ENCODE data around the gene KISS1R. TPM values are rescaled to one million over a fixed set of nuclear protein-coding genes. Genes with fewer than 3 reads are reported as not detected.

The KISS1R gene
- total and polyA plus RNA-seq, 8 donors, result 0.16 to 1.0 (median 0.31) TPM; not detected in 2

DNA sequence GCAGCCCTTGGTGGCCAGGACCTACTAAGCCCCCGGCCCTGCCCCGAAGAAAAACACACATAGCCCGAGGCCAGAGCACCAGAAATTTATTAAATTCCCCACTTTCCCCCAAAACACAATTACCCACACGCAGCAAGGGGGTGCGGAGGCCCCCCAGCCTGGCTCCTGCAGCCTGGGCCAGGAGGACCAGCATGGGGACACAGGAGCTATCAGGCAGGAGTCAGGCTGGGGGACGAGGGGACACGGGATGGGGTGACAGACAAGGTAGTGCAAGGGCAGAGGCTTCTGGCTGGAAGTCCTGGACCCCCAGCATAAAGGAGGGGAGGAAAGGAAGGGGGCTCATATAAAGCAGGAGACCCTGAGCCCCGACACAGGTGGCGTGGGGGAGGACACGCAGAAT, 20.7 kb upstream of the KISS1R start:
- intact Hi-C loops (cut with DNase I), result no loop called here

GRCh38 chr19:896999-897398, 20.1 kb upstream of the KISS1R start:
- H3K36me3 ChIP-seq, result peaks cover 0 to 5% (median 3%) of the 10 kb centered on the region in 3 donors
- DNase-seq, result no peak
- H3K9me3 ChIP-seq, result no peaks in the 10 kb centered on the region
- WGBS, 2 donors, result 92% methylated on average over 11 of the region's 11 CpGs
- TF ChIP-seq, protein P1, sequence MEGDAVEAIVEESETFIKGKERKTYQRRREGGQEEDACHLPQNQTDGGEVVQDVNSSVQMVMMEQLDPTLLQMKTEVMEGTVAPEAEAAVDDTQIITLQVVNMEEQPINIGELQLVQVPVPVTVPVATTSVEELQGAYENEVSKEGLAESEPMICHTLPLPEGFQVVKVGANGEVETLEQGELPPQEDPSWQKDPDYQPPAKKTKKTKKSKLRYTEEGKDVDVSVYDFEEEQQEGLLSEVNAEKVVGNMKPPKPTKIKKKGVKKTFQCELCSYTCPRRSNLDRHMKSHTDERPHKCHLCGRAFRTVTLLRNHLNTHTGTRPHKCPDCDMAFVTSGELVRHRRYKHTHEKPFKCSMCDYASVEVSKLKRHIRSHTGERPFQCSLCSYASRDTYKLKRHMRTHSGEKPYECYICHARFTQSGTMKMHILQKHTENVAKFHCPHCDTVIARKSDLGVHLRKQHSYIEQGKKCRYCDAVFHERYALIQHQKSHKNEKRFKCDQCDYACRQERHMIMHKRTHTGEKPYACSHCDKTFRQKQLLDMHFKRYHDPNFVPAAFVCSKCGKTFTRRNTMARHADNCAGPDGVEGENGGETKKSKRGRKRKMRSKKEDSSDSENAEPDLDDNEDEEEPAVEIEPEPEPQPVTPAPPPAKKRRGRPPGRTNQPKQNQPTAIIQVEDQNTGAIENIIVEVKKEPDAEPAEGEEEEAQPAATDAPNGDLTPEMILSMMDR (IDR thresholded peaks at IDR 0.05), result no peak
- no peak overlapping the region for H3K4me3 ChIP-seq
- H3K27me3 ChIP-seq, result no peaks in the 10 kb centered on the region
- intact Hi-C loops (cut with DNase I), result no loop called here
- H3K4me1 ChIP-seq, result no peaks in the 10 kb centered on the region
- no peak overlapping the region for H3K27ac ChIP-seq
- no peak for ATAC-seq
- FAIRE-seq, result no peak

More for the DNA sequence above, 20.7 kb upstream of the KISS1R start:
- no peak for ATAC-seq
- Histone ChIP-seq H3K27me3 (no peaks in the 10 kb centered on the region), H3K27ac (no peak overlapping the region), H3K9me3 (no peaks in the 10 kb centered on the region), H3K36me3 (peaks cover 0 to 5% (median 3%) of the 10 kb centered on the region in 3 donors), H3K4me3 (no peak overlapping the region), H3K4me1 (no peaks in the 10 kb centered on the region)
- peak in 1 of 6 donors; percentile 66 for DNase-seq
- 94 to 95% methylated on average over 10 of the region's 10 CpGs for WGBS, 2 donors
- FAIRE-seq, result no peak
- TF ChIP-seq, protein P1 (IDR thresholded peaks at IDR 0.05), result no peak

DNA sequence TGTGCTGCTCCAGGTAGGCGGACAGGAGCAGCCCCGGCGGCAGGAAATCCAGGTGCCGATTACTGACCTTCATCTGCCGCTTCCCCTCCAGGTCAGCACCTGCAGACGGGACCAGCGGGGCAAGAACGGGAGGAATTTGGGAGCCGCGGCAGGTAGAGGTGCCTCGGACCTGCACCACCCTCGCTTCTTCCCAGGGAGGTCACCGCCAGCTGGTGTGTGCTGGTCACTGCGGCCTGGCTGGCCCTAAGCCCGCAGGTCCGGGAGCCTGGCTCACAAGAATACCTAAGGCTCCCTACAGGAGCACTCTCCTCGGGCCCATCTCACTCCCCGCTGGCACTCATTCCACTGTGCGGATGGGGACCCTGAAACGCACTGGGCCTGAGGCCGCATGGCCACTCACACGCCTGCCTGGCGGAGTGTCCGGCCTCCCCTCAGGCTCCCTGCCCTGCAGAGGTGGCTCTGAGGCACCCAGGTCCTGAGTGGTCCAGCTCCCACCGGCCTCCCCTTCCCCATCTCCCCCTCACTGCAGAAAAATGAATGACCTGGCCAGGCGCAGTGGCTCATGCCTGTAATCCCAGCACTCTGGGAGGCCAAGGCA, 19.6 kb upstream of the KISS1R start:
- no peak for ATAC-seq
- WGBS, 2 donors, result 92 to 93% methylated on average over 26 of the region's 26 CpGs

DNA sequence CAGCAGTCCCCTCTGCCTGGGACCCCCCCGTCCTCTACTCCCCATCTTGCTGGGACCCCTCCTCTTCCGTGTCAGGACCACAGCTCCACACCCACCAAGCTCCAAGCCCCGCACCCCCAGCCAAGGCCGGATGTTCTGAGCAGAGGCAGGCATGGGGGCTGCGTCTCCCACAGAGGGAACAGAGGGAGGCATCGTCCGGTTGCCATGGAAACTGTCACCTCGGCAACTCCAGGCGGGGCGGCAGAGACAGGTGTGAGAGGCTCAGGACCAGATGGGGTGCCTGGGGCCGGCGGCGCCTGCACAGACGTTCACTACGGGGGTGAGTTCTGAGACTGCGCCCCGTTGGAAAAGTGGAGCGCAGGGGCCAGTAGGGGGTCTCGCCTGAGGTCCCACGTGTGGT, 18.5 kb upstream of the KISS1R start:
- WGBS, 2 donors, result 83 to 87% methylated on average over 20 of the region's 20 CpGs
- DNase-seq, result peak in 1 of 6 donors; percentile 81
- Histone ChIP-seq H3K36me3 (peaks cover 0 to 5% (median 3%) of the 10 kb centered on the region in 3 donors), H3K4me3 (no peak overlapping the region), H3K4me1 (no peaks in the 10 kb centered on the region), H3K27me3 (no peaks in the 10 kb centered on the region), H3K9me3 (no peaks in the 10 kb centered on the region), H3K27ac (no peak overlapping the region)
- ATAC-seq, result peak in 2 of 4 donors; percentile 23 to 31
- no peak for FAIRE-seq
- intact Hi-C loops (cut with DNase I), result no loop called here
- TF ChIP-seq, protein P1 (IDR thresholded peaks at IDR 0.05), result no peak

More for the DNA sequence above, 19.6 kb upstream of the KISS1R start:
- Histone ChIP-seq H3K9me3 (no peaks in the 10 kb centered on the region), H3K4me3 (no peak overlapping the region), H3K36me3 (peaks cover 0 to 5% (median 3%) of the 10 kb centered on the region in 3 donors), H3K27ac (no peak overlapping the region), H3K27me3 (no peaks in the 10 kb centered on the region), H3K4me1 (no peaks in the 10 kb centered on the region)
- FAIRE-seq (no peak), DNase-seq (peak in 1 of 6 donors; percentile 70)
- TF ChIP-seq, protein P1 (IDR thresholded peaks at IDR 0.05), result no peak
- intact Hi-C loops (cut with DNase I), result no loop called here

- ATAC-seq, result no peak
- Histone ChIP-seq H3K9me3 (no peaks in the 10 kb centered on the region), H3K36me3 (peaks cover 0 to 5% (median 3%) of the 10 kb centered on the region in 3 donors), H3K27me3 (no peaks in the 10 kb centered on the region), H3K4me1 (no peaks in the 10 kb centered on the region), H3K27ac (no peak overlapping the region), H3K4me3 (no peak overlapping the region)
- 92 to 93% methylated on average over 32 of the region's 32 CpGs for WGBS, 2 donors
- FAIRE-seq, result no peak
- DNase-seq, result peak in 2 of 6 donors; percentile 52 to 67
- TF ChIP-seq, protein P1 (IDR thresholded peaks at IDR 0.05), result no peak
- intact Hi-C loops (cut with DNase I), result no loop called here
Observed at GRCh38 chr19:899336-900042, 17.6 kb upstream of the KISS1R start.

Data from pancreas (tissue), 10 donors.